GM12878 (cell line): ENCODE measurements around the gene DLG2. TPM values are rescaled to one million over a fixed set of nuclear protein-coding genes. Genes with fewer than 3 reads are reported as not detected.

Experiments used
- ATAC-seq: fragments of 200-7000 bp; cut with Tn5 transposase; 3 replicates; pipeline ENCODE4 v1.9.1; 2020; ENCODE audit warnings: mild to moderate bottlenecking, moderate library complexity
- BruUV-seq: library from RNA; stranded (reverse); fragments of 400-500 nt; replicated peaks from 2 replicates; lab custom pipeline; 2021; lab: Mats Ljungman, UMichigan
- CTCF ChIA-PET: fragments of 300-600 bp; sonication (Branson Sonifier 250); formaldehyde crosslinking; extraction: SDS; loops from one replicate; lab custom pipeline; 2021; ENCODE audit warnings: inconsistent platforms; lab: Yijun Ruan, JAX
- POLR2A ChIA-PET: fragments of 350-600 bp; formaldehyde crosslinking; extraction: SDS; loops from one replicate; lab custom pipeline; 2021; ENCODE audit warnings: inconsistent platforms; lab: Charles Lee
- RAD21 ChIA-PET: fragments of 300-600 bp; sonication (Branson Sonifier 250); formaldehyde crosslinking; loops from one replicate; lab custom pipeline; 2023; ENCODE audit warnings: antibody characterized with exemption; ENCODE audit not compliant: unreplicated experiment; lab: Charles Lee
- SMC1A ChIA-PET: fragments of 300-600 bp; sonication (Branson Sonifier 250); formaldehyde crosslinking; loops from one replicate; lab custom pipeline; 2023; ENCODE audit not compliant: unreplicated experiment, uncharacterized antibody; lab: Charles Lee
- DNase-seq: peaks from one replicate; pipeline ENCODE4 v3.0.0-alpha.2; 2011; ENCODE audit warnings: low read depth, low spot score
- FAIRE-seq: peaks from 3 replicates; lab custom pipeline; 2011; peaks lifted over from hg19 to GRCh38; lab: Jason Lieb, UNC
- H2AFZ ChIP-seq: 2 replicates; pipeline ENCODE4 v1.6.0; 2011; ENCODE audit warnings: low read depth, low read length, control low read depth; ENCODE audit not compliant: control insufficient read depth
- H3K27ac ChIP-seq: 2 replicates; pipeline ENCODE4 v1.5.1; 2011; ENCODE audit warnings: control low read depth; ENCODE audit not compliant: control insufficient read depth, insufficient read depth
- H3K27me3 ChIP-seq, 2 experiments: replicated peaks in 1 of 2; 2 replicates each; pipeline versions ENCODE4 v1.6.0 to v1.6.1; 2011; ENCODE audit warnings: low read length in 1 of 2; ENCODE audit not compliant: control insufficient read depth in 2 of 2, insufficient read depth in 2 of 2
- H3K36me3 ChIP-seq, 2 experiments: 2 replicates each; pipeline ENCODE4 v1.5.1; 2011; ENCODE audit warnings: low read length in 1 of 2; ENCODE audit not compliant: control insufficient read depth in 2 of 2, insufficient read depth in 2 of 2
- H3K4me1 ChIP-seq: 2 replicates; pipeline ENCODE4 v1.6.1; 2011; ENCODE audit warnings: mild to moderate bottlenecking, low read length, moderate library complexity, mixed read lengths; ENCODE audit not compliant: control insufficient read depth, insufficient read depth
- H3K4me2 ChIP-seq: 2 replicates; pipeline ENCODE4 v1.6.0; 2011; ENCODE audit warnings: control low read depth; ENCODE audit not compliant: control insufficient read depth, insufficient read depth
- H3K4me3 ChIP-seq: fragments of 200-600 bp; sonication (generic); 2 replicates; pipeline ENCODE4 v1.5.1; 2016
- H3K79me2 ChIP-seq: 2 replicates; pipeline ENCODE4 v1.6.0; 2011; ENCODE audit warnings: low read length; ENCODE audit not compliant: control insufficient read depth, insufficient read depth
- H3K9ac ChIP-seq: 2 replicates; pipeline ENCODE4 v1.8.0; 2011; ENCODE audit warnings: low read length, control low read depth, mixed read lengths; ENCODE audit not compliant: control insufficient read depth, insufficient read depth
- H3K9me3 ChIP-seq: replicated peaks from 3 replicates; pipeline ENCODE4 v1.5.1; 2011; ENCODE audit warnings: mild to moderate bottlenecking, low read length; ENCODE audit not compliant: control insufficient read depth, insufficient read depth
- H4K20me1 ChIP-seq: 2 replicates; pipeline ENCODE4 v1.6.0; 2011; ENCODE audit not compliant: control insufficient read depth, insufficient read depth
- BACH1 ChIP-seq: fragments of 450-650 bp; IDR thresholded peaks from 2 replicates; pipeline ENCODE4 v1.6.1; 2017; ENCODE audit warnings: mild to moderate bottlenecking, borderline replicate concordance
- GATAD2B ChIP-seq: fragments of 450-650 bp; conservative IDR thresholded peaks from 2 replicates; pipeline ENCODE4 v1.6.1; 2017; ENCODE audit warnings: low read depth, mild to moderate bottlenecking, moderate library complexity
- IKZF2 ChIP-seq, 2 experiments: fragments of 450-650 bp; IDR thresholded peaks; 2 replicates each; pipeline ENCODE4 v1.6.1; 2017; ENCODE audit warnings: mild to moderate bottlenecking in 2 of 2, moderate library complexity in 2 of 2
- IRF4 ChIP-seq: IDR thresholded peaks from 2 replicates; pipeline ENCODE4 v1.6.1; 2011; ENCODE audit warnings: low read depth, low read length
- POLR2A ChIP-seq: IDR thresholded peaks from 2 replicates; pipeline ENCODE4 v1.6.1; 2011; ENCODE audit warnings: low read depth, mild to moderate bottlenecking, low read length
- RAD51 ChIP-seq: fragments of 450-650 bp; IDR thresholded peaks from 2 replicates; pipeline ENCODE4 v1.6.1; 2016; ENCODE audit warnings: moderate library complexity, mild to moderate bottlenecking, inconsistent platforms
- RB1 ChIP-seq: fragments of 450-650 bp; formaldehyde crosslinking; IDR thresholded peaks from 2 replicates; pipeline ENCODE4 v1.6.1; 2017; ENCODE audit warnings: mild to moderate bottlenecking, borderline replicate concordance
- WGBS: methylation state at CpG from one replicate; pipeline ENCODE4 v1.1.6; 2016; ENCODE audit warnings: low lambda C conversion rate; ENCODE audit not compliant: insufficient replicate concordance, insufficient coverage; ENCODE audit errors: missing lambda C conversion rate; 5-methylcytosine and 5-hydroxymethylcytosine counted together
- in situ Hi-C: fragments of 300-500 bp; cut with MboI; formaldehyde crosslinking; loops from 9 replicates; pipeline ENCODE4 v1.14.3; 2018; ENCODE audit warnings: mixed read lengths
- intact Hi-C: fragments of 100-400 bp; cut with micrococcal nuclease; formaldehyde crosslinking; loops from one replicate; pipeline ENCODE4 v1.14.2; 2022; ENCODE audit not compliant: unreplicated experiment
- polyA plus RNA-seq, 11 experiments: library from polyadenylated mRNA; depleted of rRNA in 4 of 11; unstranded in 6 of 11; stranded (reverse) in 5 of 11; fragments of >200 nt; fragmentation: Nextera tagmentation in 4 of 11; fragmentation: Illumina TruSeq in 1 of 11; extraction: Ambion mirVana in 4 of 11; extraction: Trizol in 1 of 11; gene quantifications; 1 replicate in 1 of 11; 2 replicates in 10 of 11; pipeline versions ENCODE4 v1.2.1 to v1.2.3, GENCODE V29; 2011 to 2016; ENCODE audit warnings: inconsistent platforms in 2 of 11, missing spikeins in 2 of 11, low read depth in 1 of 11
- total RNA-seq, 4 experiments: library from RNA; depleted of rRNA in 3 of 4; stranded (reverse); fragments of >200 nt in 3 of 4; fragmentation: Illumina TruSeq in 1 of 4; extraction: Trizol in 1 of 4; gene quantifications; 2 replicates each; pipeline versions ENCODE4 v1.2.1 to v1.2.3, GENCODE V29; 2013 to 2021
- TF ChIP-seq, protein P1 (sequence below): IDR thresholded peaks from 2 replicates; pipeline ENCODE4 v1.6.1; 2011; ENCODE audit warnings: borderline replicate concordance, low read depth, mild to moderate bottlenecking, moderate library complexity, mixed read lengths, low read length; ENCODE audit not compliant: insufficient read depth; ENCODE audit errors: extremely low read length
- TF ChIP-seq, protein P2 (sequence below): fragments of 450-650 bp; conservative IDR thresholded peaks from 2 replicates; pipeline ENCODE4 v1.6.1; 2017; ENCODE audit warnings: mild to moderate bottlenecking, moderate library complexity

Gene DLG2
- total and polyA plus RNA-seq, 10 of the 15 experiments (the other 5 are each of a cell fraction or from before 2014, with no cell fraction given): 0.09 to 0.98 (median 0.35) TPM

- POLR2A ChIA-PET: interaction anchor here (0.7 kb wide), 1 partner anchor 9 kb away, joined by 3 read pairs; no protein-coding TSS in a partner anchor
- in situ Hi-C loops: no loop called here
- CTCF ChIA-PET: interaction anchor here (0.6 kb wide), 1 partner anchor 69 kb away, joined by 3 read pairs; no protein-coding TSS in a partner anchor
These were observed 1939.4 kb downstream of the DLG2 start for GRCh38 chr11:83687787-83688186.

GRCh38 chr11:83685730-83686129, 1941.4 kb downstream of the DLG2 start:
- H3K27me3 ChIP-seq: 0 out of 4 replicates have a peak, but pooled peaks cover 0 to 2% of the 10 kb centered on the region in 2 experiments
- H3K4me1 ChIP-seq: peaks cover 16% of the 10 kb centered on the region
- RAD21 ChIA-PET: no interaction called here
- no peak overlapping the region for H3K27ac ChIP-seq
- H2AFZ ChIP-seq: no peak overlapping the region
- SMC1A ChIA-PET: interaction anchor here (0.6 to 2.3 kb wide), 2 partner anchors 9 to 1535 kb away, joined by 3 to 6 read pairs; no protein-coding TSS in a partner anchor
- H3K4me3 ChIP-seq: no peak overlapping the region
- no peak overlapping the region for H3K4me2 ChIP-seq
- POLR2A ChIA-PET: no interaction called here
- intact Hi-C loops: no loop called here
- no peak for DNase-seq
- FAIRE-seq: no peak
- TF ChIP-seq IRF4 (no peak), POLR2A (no peak), GATAD2B (no peak)
- TF ChIP-seq, protein P1, sequence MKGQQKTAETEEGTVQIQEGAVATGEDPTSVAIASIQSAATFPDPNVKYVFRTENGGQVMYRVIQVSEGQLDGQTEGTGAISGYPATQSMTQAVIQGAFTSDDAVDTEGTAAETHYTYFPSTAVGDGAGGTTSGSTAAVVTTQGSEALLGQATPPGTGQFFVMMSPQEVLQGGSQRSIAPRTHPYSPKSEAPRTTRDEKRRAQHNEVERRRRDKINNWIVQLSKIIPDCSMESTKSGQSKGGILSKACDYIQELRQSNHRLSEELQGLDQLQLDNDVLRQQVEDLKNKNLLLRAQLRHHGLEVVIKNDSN: no peak
- TF ChIP-seq, protein P2, sequence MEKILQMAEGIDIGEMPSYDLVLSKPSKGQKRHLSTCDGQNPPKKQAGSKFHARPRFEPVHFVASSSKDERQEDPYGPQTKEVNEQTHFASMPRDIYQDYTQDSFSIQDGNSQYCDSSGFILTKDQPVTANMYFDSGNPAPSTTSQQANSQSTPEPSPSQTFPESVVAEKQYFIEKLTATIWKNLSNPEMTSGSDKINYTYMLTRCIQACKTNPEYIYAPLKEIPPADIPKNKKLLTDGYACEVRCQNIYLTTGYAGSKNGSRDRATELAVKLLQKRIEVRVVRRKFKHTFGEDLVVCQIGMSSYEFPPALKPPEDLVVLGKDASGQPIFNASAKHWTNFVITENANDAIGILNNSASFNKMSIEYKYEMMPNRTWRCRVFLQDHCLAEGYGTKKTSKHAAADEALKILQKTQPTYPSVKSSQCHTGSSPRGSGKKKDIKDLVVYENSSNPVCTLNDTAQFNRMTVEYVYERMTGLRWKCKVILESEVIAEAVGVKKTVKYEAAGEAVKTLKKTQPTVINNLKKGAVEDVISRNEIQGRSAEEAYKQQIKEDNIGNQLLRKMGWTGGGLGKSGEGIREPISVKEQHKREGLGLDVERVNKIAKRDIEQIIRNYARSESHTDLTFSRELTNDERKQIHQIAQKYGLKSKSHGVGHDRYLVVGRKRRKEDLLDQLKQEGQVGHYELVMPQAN: no peak
- H3K79me2 ChIP-seq: no peaks in the 10 kb centered on the region
- no peaks in the 10 kb centered on the region for H3K36me3 ChIP-seq
- H3K9ac ChIP-seq: no peak overlapping the region
- ATAC-seq: no peak
- no peaks in the 10 kb centered on the region for H3K9me3 ChIP-seq
- CTCF ChIA-PET: no interaction called here
- 46% methylated on average over 2 of the region's 2 CpGs for WGBS
- no TSS peak for BruUV-seq
- in situ Hi-C loops: no loop called here
- H4K20me1 ChIP-seq: no peaks in the 10 kb centered on the region

More at GRCh38 chr11:83687787-83688186, 1939.4 kb downstream of the DLG2 start:
- Histone ChIP-seq H3K36me3 (no peaks in the 10 kb centered on the region), H3K9ac (no peak overlapping the region), H3K27ac (no peak overlapping the region), H2AFZ (no peak overlapping the region), H4K20me1 (no peaks in the 10 kb centered on the region), H3K4me3 (no peak overlapping the region)
- RAD21 ChIA-PET: no interaction called here
- intact Hi-C loops: no loop called here
- WGBS: 21% methylated on average over 5 of the region's 5 CpGs
- SMC1A ChIA-PET: interaction anchor here (0.6 to 1.1 kb wide), 2 partner anchors 29 to 136 kb away, joined by 3 read pairs; no protein-coding TSS in a partner anchor
- no TSS peak for BruUV-seq
- TF ChIP-seq RB1: no peak
- no peak for TF ChIP-seq BACH1
- TF ChIP-seq IKZF2 (IDR thresholded peaks at IDR 0.05): no peak
- TF ChIP-seq RAD51: no peak
- TF ChIP-seq, all 136 proteins: peak for 0
- DNase-seq (no peak), ATAC-seq (no peak), FAIRE-seq (no peak)
- 0 out of 4 replicates have a peak, but pooled peaks cover 0 to 2% of the 10 kb centered on the region in 2 experiments for H3K27me3 ChIP-seq
- H3K79me2 ChIP-seq: no peaks in the 10 kb centered on the region
- peaks cover 4% of the 10 kb centered on the region for H3K4me1 ChIP-seq
- H3K4me2 ChIP-seq: no peak overlapping the region
- H3K9me3 ChIP-seq: no peaks in the 10 kb centered on the region
